H9 (cell line): Measurements from ENCODE around the gene PRR5L. TPM values are rescaled to one million over a fixed set of nuclear protein-coding genes. Genes with fewer than 3 reads are reported as not detected.

ENCODE experiments used
- DNase-seq: peaks from one replicate; pipeline ENCODE4 v3.0.0-alpha.2; 2017
- H2AFZ ChIP-seq: one replicate; pipeline ENCODE4 v1.6.1; 2013; ENCODE audit warnings: mild to moderate bottlenecking, low read length, control low read depth, moderate library complexity
- H2AK5ac ChIP-seq: 2 replicates; pipeline ENCODE4 v1.6.1; 2013; ENCODE audit warnings: low read length, control low read depth, mixed read lengths; ENCODE audit not compliant: insufficient read length
- H2BK120ac ChIP-seq: one replicate; pipeline ENCODE4 v1.6.1; 2013; ENCODE audit warnings: low read depth, mild to moderate bottlenecking, low read length, control low read depth, inconsistent platforms; ENCODE audit not compliant: poor library complexity, severe bottlenecking
- H2BK12ac ChIP-seq: 2 replicates; pipeline ENCODE4 v1.6.1; 2013; ENCODE audit warnings: low read length, control low read depth, mixed read lengths, low read depth; ENCODE audit not compliant: insufficient read length
- H2BK15ac ChIP-seq: 2 replicates; pipeline ENCODE4 v1.6.1; 2013; ENCODE audit warnings: low read depth, low read length, control low read depth
- H2BK20ac ChIP-seq: one replicate; pipeline ENCODE4 v1.6.1; 2013; ENCODE audit warnings: low read depth, mild to moderate bottlenecking, low read length, control low read depth, inconsistent platforms; ENCODE audit not compliant: poor library complexity, severe bottlenecking
- H2BK5ac ChIP-seq: 2 replicates; pipeline ENCODE4 v1.6.1; 2013; ENCODE audit warnings: low read length, control low read depth, mixed read lengths; ENCODE audit not compliant: insufficient read length
- H3K14ac ChIP-seq: 2 replicates; pipeline ENCODE4 v1.6.1; 2013; ENCODE audit warnings: low read length, control low read depth; ENCODE audit not compliant: insufficient read depth
- H3K18ac ChIP-seq: 2 replicates; pipeline ENCODE4 v1.6.1; 2013; ENCODE audit warnings: low read depth, mild to moderate bottlenecking, mixed read lengths, low read length, control low read depth; ENCODE audit not compliant: insufficient read length
- H3K23ac ChIP-seq: 2 replicates; pipeline ENCODE4 v1.6.1; 2013; ENCODE audit warnings: low read length, control low read depth, mixed read lengths, low read depth; ENCODE audit not compliant: insufficient read length
- H3K23me2 ChIP-seq: 2 replicates; pipeline ENCODE4 v1.6.1; 2013; ENCODE audit warnings: low read depth, mild to moderate bottlenecking, mixed read lengths, low read length, control low read depth; ENCODE audit not compliant: insufficient read length, poor library complexity, severe bottlenecking
- H3K27ac ChIP-seq: 2 replicates; pipeline ENCODE4 v1.5.1; 2013; ENCODE audit warnings: low read length, control low read depth, mixed read lengths, low read depth; ENCODE audit not compliant: insufficient read length
- H3K27me3 ChIP-seq: 2 replicates; pipeline ENCODE4 v1.6.1; 2013; ENCODE audit warnings: low read length, control low read depth, inconsistent platforms; ENCODE audit not compliant: insufficient read depth
- H3K4ac ChIP-seq: 2 replicates; pipeline ENCODE4 v1.6.1; 2013; ENCODE audit warnings: low read depth, mild to moderate bottlenecking, control low read depth, inconsistent platforms, low read length, moderate library complexity
- H3K4me1 ChIP-seq: 2 replicates; pipeline ENCODE4 v1.6.1; 2013; ENCODE audit warnings: low read length, control low read depth, inconsistent platforms; ENCODE audit not compliant: insufficient read depth
- H3K4me2 ChIP-seq: 2 replicates; pipeline ENCODE4 v1.6.1; 2013; ENCODE audit warnings: low read length, control low read depth, mixed read lengths; ENCODE audit not compliant: insufficient read length, insufficient read depth
- H3K56ac ChIP-seq: 2 replicates; pipeline ENCODE4 v1.6.1; 2013; ENCODE audit warnings: low read depth, mild to moderate bottlenecking, mixed read lengths, low read length, control low read depth; ENCODE audit not compliant: insufficient read length
- H3K79me1 ChIP-seq: 2 replicates; pipeline ENCODE4 v1.6.1; 2013; ENCODE audit warnings: low read depth, mild to moderate bottlenecking, moderate library complexity, low read length, control low read depth, inconsistent platforms; ENCODE audit not compliant: insufficient read depth, poor library complexity, severe bottlenecking
- H3K79me2 ChIP-seq: 2 replicates; pipeline ENCODE4 v1.6.1; 2013; ENCODE audit warnings: low read length, control low read depth, inconsistent platforms; ENCODE audit not compliant: insufficient read depth
- H3K9ac ChIP-seq: 2 replicates; pipeline ENCODE4 v1.6.1; 2013; ENCODE audit warnings: low read length, control low read depth, mixed read lengths; ENCODE audit not compliant: insufficient read length; ENCODE audit errors: extremely low read depth
- H3K9me3 ChIP-seq: one replicate; pipeline ENCODE4 v1.6.1; 2013; ENCODE audit warnings: low read depth, low read length, inconsistent platforms; ENCODE audit not compliant: control insufficient read depth
- H3T11ph ChIP-seq: one replicate; pipeline ENCODE4 v1.6.1; 2013; ENCODE audit warnings: mild to moderate bottlenecking, low read length, control low read depth, inconsistent platforms
- H4K20me1 ChIP-seq: one replicate; pipeline ENCODE4 v1.6.1; 2013; ENCODE audit not compliant: control insufficient read depth, insufficient read length, insufficient read depth
- H4K5ac ChIP-seq: 2 replicates; pipeline ENCODE4 v1.6.1; 2013; ENCODE audit warnings: low read depth, mild to moderate bottlenecking, mixed read lengths, low read length, control low read depth; ENCODE audit not compliant: insufficient read length
- H4K8ac ChIP-seq: replicated peaks from 2 replicates; pipeline ENCODE4 v1.6.1; 2013; ENCODE audit warnings: low read length, control low read depth, mixed read lengths, low read depth; ENCODE audit not compliant: insufficient read length
- H4K91ac ChIP-seq: 2 replicates; pipeline ENCODE4 v1.6.1; 2013; ENCODE audit warnings: low read depth, mild to moderate bottlenecking, moderate library complexity, mixed read lengths, low read length, control low read depth; ENCODE audit not compliant: insufficient read length
- H3K27ac Mint-ChIP-seq, 3 experiments: 2 replicates in 2 of 3; 3 replicates in 1 of 3; pipeline ENCODE4 v1.8.0; 2020 to 2021; ENCODE audit warnings: mixed read lengths in 3 of 3, mild to moderate bottlenecking in 1 of 3, moderate library complexity in 1 of 3
- H3K27me3 Mint-ChIP-seq: 2 replicates; pipeline ENCODE4 v1.8.0; 2021; ENCODE audit warnings: low read depth, mild to moderate bottlenecking, moderate library complexity, mixed read lengths
- H3K36me3 Mint-ChIP-seq, 3 experiments: 2 replicates in 2 of 3; 3 replicates in 1 of 3; pipeline ENCODE4 v1.8.0; 2020 to 2021; ENCODE audit warnings: low read depth in 3 of 3, mixed read lengths in 3 of 3; ENCODE audit not compliant: insufficient read depth in 1 of 3
- H3K4me1 Mint-ChIP-seq, 2 experiments: 2 replicates each; pipeline ENCODE4 v1.8.0; 2020; ENCODE audit warnings: mixed read lengths in 2 of 2
- H3K4me3 Mint-ChIP-seq, 2 experiments: 2 replicates in 1 of 2; 3 replicates in 1 of 2; pipeline ENCODE4 v1.8.0; 2020 to 2021; ENCODE audit warnings: mild to moderate bottlenecking in 2 of 2, mixed read lengths in 2 of 2, moderate library complexity in 1 of 2
- H3K9me3 Mint-ChIP-seq, 2 experiments: 2 replicates in 1 of 2; 3 replicates in 1 of 2; pipeline ENCODE4 v1.8.0; 2020; ENCODE audit warnings: mild to moderate bottlenecking in 2 of 2, mixed read lengths in 2 of 2, moderate library complexity in 1 of 2
- WGBS: extraction: QIAGEN DNeasy Blood & Tissue Kit; methylation state at CpG from one replicate; pipeline ENCODE4 v1.1.7; 2013; ENCODE audit warnings: missing lambda C conversion rate, low lambda C conversion rate, mixed read lengths; ENCODE audit not compliant: insufficient read length; ENCODE audit errors: extremely low coverage; 5-methylcytosine and 5-hydroxymethylcytosine counted together
- total RNA-seq: library from RNA; stranded (reverse); gene quantifications from 2 replicates; pipeline ENCODE4 v1.2.1, GENCODE V29; 2021
- TF ChIP-seq, protein P1 (sequence below): fragments of 200-600 bp; sonication (generic); conservative IDR thresholded peaks from 3 replicates; pipeline ENCODE4 v1.8.0; 2021; ENCODE audit warnings: antibody characterized with exemption, mild to moderate bottlenecking

The PRR5L gene
- total RNA-seq, 1 experiment from 2014 or later = 5.6 TPM

GRCh38 chr11:36316049-36316448 lies 20.0 kb downstream of the PRR5L start:
- no peak overlapping the region for H2BK120ac ChIP-seq
- H4K8ac ChIP-seq = no peak overlapping the region
- DNase-seq = no peak
- Mint-ChIP-seq H3K27ac (no peak overlapping the region), H3K27me3 (peaks cover 11% of the 10 kb centered on the region), H3K4me1 (peaks cover 21% of the 10 kb centered on the region in 2 experiments), H3K36me3 (no peaks in the 10 kb centered on the region), H3K4me3 (no peak overlapping the region), H3K9me3 (no peaks in the 10 kb centered on the region)
- H4K91ac ChIP-seq = no peak overlapping the region
- no peaks in the 10 kb centered on the region for H4K20me1 ChIP-seq
- H3K27me3 ChIP-seq = no peaks in the 10 kb centered on the region
- no peak overlapping the region for H4K5ac ChIP-seq
- no peak overlapping the region for H2BK15ac ChIP-seq
- H3K9me3 ChIP-seq = no peaks in the 10 kb centered on the region
- no peak overlapping the region for H3K18ac ChIP-seq
- H2BK20ac ChIP-seq = no peak overlapping the region
- no peak overlapping the region for H2BK12ac ChIP-seq
- H3K9ac ChIP-seq = no peak overlapping the region
- H3K27ac ChIP-seq = no peak overlapping the region
- no peak overlapping the region for H2AFZ ChIP-seq
- H3K79me1 ChIP-seq = no peaks in the 10 kb centered on the region
- H3K56ac ChIP-seq = no peak overlapping the region
- no peak overlapping the region for H3K4ac ChIP-seq
- WGBS = no CpG with 5 or more reads among the region's 3 CpGs
- H3T11ph ChIP-seq = no peak overlapping the region
- H3K14ac ChIP-seq = no peak overlapping the region
- no peaks in the 10 kb centered on the region for H3K4me1 ChIP-seq
- no peak overlapping the region for H2BK5ac ChIP-seq
- H3K23me2 ChIP-seq = no peaks in the 10 kb centered on the region
- no peak overlapping the region for H3K4me2 ChIP-seq
- TF ChIP-seq, protein P1, sequence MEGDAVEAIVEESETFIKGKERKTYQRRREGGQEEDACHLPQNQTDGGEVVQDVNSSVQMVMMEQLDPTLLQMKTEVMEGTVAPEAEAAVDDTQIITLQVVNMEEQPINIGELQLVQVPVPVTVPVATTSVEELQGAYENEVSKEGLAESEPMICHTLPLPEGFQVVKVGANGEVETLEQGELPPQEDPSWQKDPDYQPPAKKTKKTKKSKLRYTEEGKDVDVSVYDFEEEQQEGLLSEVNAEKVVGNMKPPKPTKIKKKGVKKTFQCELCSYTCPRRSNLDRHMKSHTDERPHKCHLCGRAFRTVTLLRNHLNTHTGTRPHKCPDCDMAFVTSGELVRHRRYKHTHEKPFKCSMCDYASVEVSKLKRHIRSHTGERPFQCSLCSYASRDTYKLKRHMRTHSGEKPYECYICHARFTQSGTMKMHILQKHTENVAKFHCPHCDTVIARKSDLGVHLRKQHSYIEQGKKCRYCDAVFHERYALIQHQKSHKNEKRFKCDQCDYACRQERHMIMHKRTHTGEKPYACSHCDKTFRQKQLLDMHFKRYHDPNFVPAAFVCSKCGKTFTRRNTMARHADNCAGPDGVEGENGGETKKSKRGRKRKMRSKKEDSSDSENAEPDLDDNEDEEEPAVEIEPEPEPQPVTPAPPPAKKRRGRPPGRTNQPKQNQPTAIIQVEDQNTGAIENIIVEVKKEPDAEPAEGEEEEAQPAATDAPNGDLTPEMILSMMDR = no peak
- no peak overlapping the region for H3K23ac ChIP-seq
- H2AK5ac ChIP-seq = no peak overlapping the region
- H3K79me2 ChIP-seq = no peaks in the 10 kb centered on the region
